ENCODE measurements around the gene NRIP3. TPM values are rescaled to one million over a fixed set of nuclear protein-coding genes. Genes with fewer than 3 reads are reported as not detected.

Gene NRIP3
- total and polyA plus RNA-seq, 9 donors, result 0.76 to 1.6 (median 1.00) TPM

DNA sequence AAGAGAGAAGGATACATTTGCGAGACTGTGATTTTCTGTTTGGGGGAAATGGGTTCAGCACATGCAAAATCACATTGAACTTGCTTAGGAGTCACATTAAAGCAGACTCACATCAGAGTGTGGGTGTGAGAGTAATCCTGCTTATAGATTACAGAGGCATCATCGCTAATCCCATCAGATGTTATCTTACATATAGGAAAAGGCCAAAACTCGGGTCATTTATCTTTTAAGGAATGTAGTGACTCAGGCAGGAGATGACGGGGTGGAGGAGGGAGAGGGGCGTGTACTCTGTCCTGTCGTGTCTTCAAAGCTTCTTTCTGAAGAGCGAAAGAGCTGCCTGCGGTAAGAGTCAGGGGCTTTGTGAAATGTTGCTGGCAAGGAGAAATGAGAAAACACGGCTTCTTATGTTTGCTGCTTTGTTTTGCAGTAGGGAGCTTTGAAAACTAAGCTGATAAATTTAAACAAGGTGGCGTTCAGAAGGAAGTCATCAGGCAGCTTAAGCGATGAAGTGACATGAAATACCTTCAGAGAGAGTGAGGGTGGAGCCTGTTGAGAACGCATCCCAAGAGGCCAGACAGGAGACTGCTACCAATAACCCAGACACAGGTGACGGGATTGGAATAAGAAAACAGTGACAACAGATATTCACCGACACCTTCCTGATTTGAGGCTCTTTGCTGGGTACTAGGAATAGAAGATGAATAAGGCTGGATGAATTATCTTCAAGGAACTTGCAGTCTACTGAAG is 68.9 kb downstream of the NRIP3 start:
- H3K4me1 ChIP-seq (ENCODE audit: control insufficient read depth, insufficient read depth, low read length), result peaks cover 4% of the 10 kb centered on the region
- H3K36me3 ChIP-seq (ENCODE audit: control insufficient read depth, insufficient read depth, low read length), result no peaks in the 10 kb centered on the region
- H3K27ac ChIP-seq (ENCODE audit: low read length), result no peak overlapping the region
- no peak overlapping the region for H3K4me3 ChIP-seq (ENCODE audit: low read length)
- DNase-seq, result no peak
- no peaks in the 10 kb centered on the region for H3K27me3 ChIP-seq (ENCODE audit: control insufficient read depth, insufficient read depth, low read length)
- 20% methylated on average over 8 of the region's 14 CpGs for WGBS (ENCODE audit: insufficient coverage)
- H3K9me3 ChIP-seq (replicated peaks; ENCODE audit: control insufficient read depth, low read depth, low read length), result no peaks in the 10 kb centered on the region

DNA sequence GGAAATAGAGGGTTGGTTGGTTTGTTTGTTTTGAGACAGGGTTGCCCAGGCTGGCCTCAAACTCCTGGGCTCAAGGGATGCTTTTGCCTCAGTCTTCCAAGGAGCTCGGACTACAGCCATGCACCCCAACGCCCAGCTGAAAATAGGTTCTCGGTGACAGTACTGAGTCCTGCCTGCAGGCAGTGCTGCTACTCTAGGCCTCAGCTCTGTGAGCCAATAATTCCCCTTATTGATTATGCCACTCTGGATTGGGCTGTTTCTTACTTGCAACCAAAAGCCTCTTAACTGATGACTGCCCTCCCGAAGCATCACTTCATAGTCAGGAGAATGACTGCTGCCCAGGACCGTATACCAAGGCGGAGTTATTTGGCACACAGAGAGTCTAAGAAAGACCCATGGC is 69.9 kb downstream of the NRIP3 start:
- WGBS (ENCODE audit: insufficient coverage), result 81% methylated on average over 6 of the region's 6 CpGs
- no peaks in the 10 kb centered on the region for H3K36me3 ChIP-seq (ENCODE audit: control insufficient read depth, insufficient read depth, low read length)
- no peaks in the 10 kb centered on the region for H3K27me3 ChIP-seq (ENCODE audit: control insufficient read depth, insufficient read depth, low read length)
- no peak for DNase-seq
- H3K4me3 ChIP-seq (ENCODE audit: low read length), result no peak overlapping the region
- no peak overlapping the region for H3K27ac ChIP-seq (ENCODE audit: low read length)
- peaks cover 4% of the 10 kb centered on the region for H3K4me1 ChIP-seq (ENCODE audit: control insufficient read depth, insufficient read depth, low read length)
- no peaks in the 10 kb centered on the region for H3K9me3 ChIP-seq (replicated peaks; ENCODE audit: control insufficient read depth, low read depth, low read length)

DNA sequence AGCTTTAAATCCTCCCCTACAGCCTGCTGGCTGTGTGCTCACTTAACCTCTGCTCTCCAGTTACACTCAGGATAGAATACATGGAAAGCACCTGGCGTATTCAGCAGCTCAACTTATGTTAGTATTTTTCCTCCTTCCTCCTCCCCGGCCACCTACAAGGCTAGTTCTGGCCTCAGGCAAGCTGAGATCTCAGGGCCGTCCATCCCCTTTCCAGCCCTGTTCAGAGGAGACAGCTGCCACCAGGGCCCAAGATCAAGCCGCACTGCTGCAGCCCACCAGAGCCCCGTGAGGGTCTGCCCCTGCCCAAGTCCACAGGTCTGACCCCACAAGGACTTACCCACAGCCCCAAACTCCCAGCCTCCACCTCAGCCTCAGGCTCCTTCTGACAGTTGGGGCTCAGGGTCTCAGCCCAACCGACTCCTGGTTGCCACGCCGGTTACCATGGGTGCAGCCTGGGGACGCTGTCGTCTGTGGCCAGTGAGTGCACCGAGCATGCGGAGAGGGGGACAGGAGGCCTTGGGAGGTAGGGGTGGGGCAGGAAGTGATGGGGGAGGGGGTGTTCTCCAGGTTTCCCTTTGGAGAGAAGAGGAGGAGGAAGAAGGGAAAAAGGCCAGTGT is 71.1 kb downstream of the NRIP3 start, which contains the start of gene C11orf16:
TSS of gene C11orf16 (minus strand) at position 384 of the 617 bp plus-strand sequence. CDS start 639 bp downstream, outside the sequence.
- DNase-seq, result no peak
- WGBS (ENCODE audit: insufficient coverage), result 57% methylated on average over 9 of the region's 12 CpGs
- no peaks in the 10 kb centered on the region for H3K36me3 ChIP-seq (ENCODE audit: control insufficient read depth, insufficient read depth, low read length)
- H3K9me3 ChIP-seq (replicated peaks; ENCODE audit: control insufficient read depth, low read depth, low read length), result no peaks in the 10 kb centered on the region
- H3K27me3 ChIP-seq (ENCODE audit: control insufficient read depth, insufficient read depth, low read length), result no peaks in the 10 kb centered on the region
- H3K4me3 ChIP-seq (ENCODE audit: low read length), result no peak within 1 kb of the TSS
- no peak within 1 kb of the TSS for H3K27ac ChIP-seq (ENCODE audit: low read length)
- H3K4me1 ChIP-seq (ENCODE audit: control insufficient read depth, insufficient read depth, low read length), result peaks cover 4% of the 10 kb centered on the region

Other genes starting within 250 kb of the NRIP3 start
- 18.2 TPM for gene AKIP1, start 92.8 kb downstream of the NRIP3 start, total RNA-seq
- 10 to 100 TPM; 23.1 to 30.3 (median 24.6) TPM for gene AKIP1, start 92.8 kb downstream of the NRIP3 start, polyA plus RNA-seq (ENCODE audit: insufficient read depth in 1 of 8, insufficient read length in 8 of 8, low replicate concordance in 1 of 8)
- not detected for gene C11orf16, start 71.1 kb downstream of the NRIP3 start, total RNA-seq
- gene C11orf16, start 71.1 kb downstream of the NRIP3 start, polyA plus RNA-seq (ENCODE audit: insufficient read depth in 1 of 8, insufficient read length in 8 of 8, low replicate concordance in 1 of 8), result under 1 TPM in 3 of 8 donors, not detected in 5; 0.11 to 0.38 (median 0.13) TPM
- gene ASCL3, start 61.0 kb downstream of the NRIP3 start, total RNA-seq, result not detected
- gene ASCL3, start 61.0 kb downstream of the NRIP3 start, polyA plus RNA-seq (ENCODE audit: insufficient read depth in 1 of 8, insufficient read length in 8 of 8, low replicate concordance in 1 of 8), result not detected
- 25.2 TPM for gene TMEM9B, start 39.6 kb downstream of the NRIP3 start, total RNA-seq
- gene TMEM9B, start 39.6 kb downstream of the NRIP3 start, polyA plus RNA-seq (ENCODE audit: insufficient read depth in 1 of 8, insufficient read length in 8 of 8, low replicate concordance in 1 of 8), result 10 to 100 TPM; 33.7 to 39.8 (median 36.3) TPM
- 34.8 TPM for gene SCUBE2, start 87.6 kb upstream of the NRIP3 start, total RNA-seq
- gene SCUBE2, start 87.6 kb upstream of the NRIP3 start, polyA plus RNA-seq (ENCODE audit: insufficient read depth in 1 of 8, insufficient read length in 8 of 8, low replicate concordance in 1 of 8), result 10 to 100 TPM; 22.8 to 52.9 (median 29.5) TPM

Data from muscle of leg (tissue), 11 donors.